Measurements from ENCODE around the gene PAWR. TPM values are rescaled to one million over a fixed set of nuclear protein-coding genes. Genes with fewer than 3 reads are reported as not detected.

Gene PAWR
- total RNA-seq, 1 experiment from 2014 or later: 176 TPM

DNA sequence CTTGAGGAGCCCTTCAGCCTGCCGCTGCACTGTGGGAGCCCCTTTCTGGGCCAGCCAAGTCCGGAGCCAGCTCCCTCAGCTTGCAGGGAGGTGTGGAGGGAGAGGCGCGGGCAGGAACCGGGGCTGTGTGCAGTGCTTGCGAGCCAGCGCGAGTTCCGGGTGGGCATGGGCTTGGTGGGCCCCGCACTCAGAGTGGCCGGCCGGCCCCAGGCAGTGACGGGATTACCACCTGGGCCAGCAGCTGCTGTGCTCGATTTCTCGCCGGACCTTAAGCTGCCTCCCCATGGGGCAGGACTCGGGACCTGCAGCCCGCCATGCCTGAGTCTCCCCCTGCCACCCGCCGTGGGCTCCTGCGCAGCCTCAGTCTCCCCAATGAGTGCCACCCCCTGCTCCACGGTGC, 116.9 kb downstream of the PAWR start:
- Histone ChIP-seq H2BK120ac (ENCODE audit: low read depth, low read length, poor library complexity, severe bottlenecking) (no peak overlapping the region), H4K5ac (ENCODE audit: insufficient read length, low read depth, low read length) (no peak overlapping the region), H3K18ac (ENCODE audit: insufficient read length, low read depth, low read length) (no peak overlapping the region), H3K79me1 (ENCODE audit: insufficient read depth, low read depth, low read length, poor library complexity, severe bottlenecking) (peaks cover 3% of the 10 kb centered on the region), H2BK5ac (ENCODE audit: insufficient read length, low read length) (no peak overlapping the region), H3K9me3 (ENCODE audit: control insufficient read depth, low read depth, low read length) (no peaks in the 10 kb centered on the region), H3K79me2 (ENCODE audit: insufficient read depth, low read length) (no peaks in the 10 kb centered on the region; the same call in 1 of the 2 replicates), H3K23me2 (ENCODE audit: insufficient read length, low read depth, low read length, poor library complexity, severe bottlenecking) (no peaks in the 10 kb centered on the region), H2BK12ac (ENCODE audit: insufficient read length, low read depth, low read length) (no peak overlapping the region), H4K20me1 (ENCODE audit: control insufficient read depth, insufficient read depth, insufficient read length) (no peaks in the 10 kb centered on the region), H3K9ac (ENCODE audit: extremely low read depth, insufficient read length, low read length) (no peak overlapping the region), H3K27me3 (ENCODE audit: insufficient read depth, low read length) (no peaks in the 10 kb centered on the region), H3K27ac (ENCODE audit: insufficient read length, low read depth, low read length) (no peak overlapping the region), H2AFZ (ENCODE audit: low read length) (no peak overlapping the region), H4K8ac (replicated peaks; ENCODE audit: insufficient read length, low read depth, low read length) (no peak overlapping the region), H2BK15ac (ENCODE audit: low read depth, low read length) (no peak overlapping the region), H3K23ac (ENCODE audit: insufficient read length, low read depth, low read length) (no peak overlapping the region), H3K56ac (ENCODE audit: insufficient read length, low read depth, low read length) (no peak overlapping the region), H2BK20ac (ENCODE audit: low read depth, low read length, poor library complexity, severe bottlenecking) (no peak overlapping the region), H3K4ac (ENCODE audit: low read depth, low read length) (no peak overlapping the region), H2AK5ac (ENCODE audit: insufficient read length, low read length) (no peak overlapping the region), H4K91ac (ENCODE audit: insufficient read length, low read depth, low read length) (no peak overlapping the region), H3K4me2 (ENCODE audit: insufficient read depth, insufficient read length, low read length) (no peak overlapping the region), H3K4me1 (ENCODE audit: insufficient read depth, low read length) (no peaks in the 10 kb centered on the region), H3K14ac (ENCODE audit: insufficient read depth, low read length) (no peak overlapping the region), H3T11ph (ENCODE audit: low read length) (no peak overlapping the region)
- TF ChIP-seq, protein P1, sequence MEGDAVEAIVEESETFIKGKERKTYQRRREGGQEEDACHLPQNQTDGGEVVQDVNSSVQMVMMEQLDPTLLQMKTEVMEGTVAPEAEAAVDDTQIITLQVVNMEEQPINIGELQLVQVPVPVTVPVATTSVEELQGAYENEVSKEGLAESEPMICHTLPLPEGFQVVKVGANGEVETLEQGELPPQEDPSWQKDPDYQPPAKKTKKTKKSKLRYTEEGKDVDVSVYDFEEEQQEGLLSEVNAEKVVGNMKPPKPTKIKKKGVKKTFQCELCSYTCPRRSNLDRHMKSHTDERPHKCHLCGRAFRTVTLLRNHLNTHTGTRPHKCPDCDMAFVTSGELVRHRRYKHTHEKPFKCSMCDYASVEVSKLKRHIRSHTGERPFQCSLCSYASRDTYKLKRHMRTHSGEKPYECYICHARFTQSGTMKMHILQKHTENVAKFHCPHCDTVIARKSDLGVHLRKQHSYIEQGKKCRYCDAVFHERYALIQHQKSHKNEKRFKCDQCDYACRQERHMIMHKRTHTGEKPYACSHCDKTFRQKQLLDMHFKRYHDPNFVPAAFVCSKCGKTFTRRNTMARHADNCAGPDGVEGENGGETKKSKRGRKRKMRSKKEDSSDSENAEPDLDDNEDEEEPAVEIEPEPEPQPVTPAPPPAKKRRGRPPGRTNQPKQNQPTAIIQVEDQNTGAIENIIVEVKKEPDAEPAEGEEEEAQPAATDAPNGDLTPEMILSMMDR (conservative IDR thresholded peaks at IDR 0.05): no peak
- WGBS (ENCODE audit: extremely low coverage, insufficient read length, low lambda C conversion rate): no CpG with 5 or more reads among the region's 22 CpGs
- no peak overlapping the region for H3K4me3 Mint-ChIP-seq
- peaks cover 7 to 14% of the 10 kb centered on the region in 2 experiments; a peak in 4 of 5 replicates for H3K9me3 Mint-ChIP-seq
- DNase-seq: no peak
- no peak overlapping the region for H3K27ac Mint-ChIP-seq
- no peaks in the 10 kb centered on the region for H3K4me1 Mint-ChIP-seq
- H3K36me3 Mint-ChIP-seq (ENCODE audit: insufficient read depth in 1 of 3, low read depth in 3 of 3): peaks cover 58 to 70% (median 59%) of the 10 kb centered on the region in 3 experiments
- no peaks in the 10 kb centered on the region for H3K27me3 Mint-ChIP-seq (ENCODE audit: low read depth)
